HG03025 (cell line): Measurements from ENCODE around the gene JKAMP.

Experiments used
- ATAC-seq: cut with Tn5 transposase; IDR thresholded peaks from one replicate; pipeline ENCODE4 v1.9.1; 2021; ENCODE audit warnings: mild to moderate bottlenecking, moderate library complexity; ENCODE audit not compliant: unreplicated experiment, low FRiP score

JKAMP gene

GRCh38 chr14:59534361-59534987 is 50.2 kb downstream of the JKAMP start:
- no peak for ATAC-seq

- no peak for ATAC-seq
Measured at GRCh38 chr14:59537476-59537875, 53.2 kb downstream of the JKAMP start.

- no peak for ATAC-seq
Measured at GRCh38 chr14:59538936-59539335, 54.6 kb downstream of the JKAMP start.

GRCh38 chr14:59540852-59541251 is 56.5 kb downstream of the JKAMP start:
- ATAC-seq = no peak

GRCh38 chr14:59541731-59542130 is 57.4 kb downstream of the JKAMP start:
- no peak for ATAC-seq

- no peak for ATAC-seq
Measured at GRCh38 chr14:59543873-59544272, 59.6 kb downstream of the JKAMP start.

GRCh38 chr14:59547310-59547709 is 63.0 kb downstream of the JKAMP start:
- no peak for ATAC-seq
